ENCODE measurements around the gene AADACL4.
"Not testable (repeated sequence)": the region's sequence is repeated elsewhere in the genome, so short reads cannot be mapped to it uniquely, and the experiment has no call there.

The AADACL4 gene

GRCh38 chr1:12644237-12644636 lies 352 bp downstream of the AADACL4 start:
- no peak overlapping the region for H3K4me3 ChIP-seq (ENCODE audit: control insufficient read depth, low read depth, low read length)
- no peak for DNase-seq (ENCODE audit: low read depth)
- TF ChIP-seq CTCF (conservative IDR thresholded peaks at IDR 0.05; ENCODE audit: control insufficient read depth, insufficient read depth, low read depth, low read length) = no peak

- DNase-seq (ENCODE audit: low read depth) = no peak
- no peak for TF ChIP-seq CTCF (conservative IDR thresholded peaks at IDR 0.05; ENCODE audit: control insufficient read depth, insufficient read depth, low read depth, low read length)
- H3K4me3 ChIP-seq (ENCODE audit: control insufficient read depth, low read depth, low read length) = no peak overlapping the region
These were observed 944 bp downstream of the AADACL4 start for GRCh38 chr1:12644829-12645228.

- DNase-seq (ENCODE audit: low read depth); H3K4me3 ChIP-seq (ENCODE audit: control insufficient read depth, low read depth, low read length): not testable (repeated sequence)
These were observed 1.5 kb downstream of the AADACL4 start for GRCh38 chr1:12645401-12645800.

GRCh38 chr1:12648741-12649140 lies 4.9 kb downstream of the AADACL4 start:
- H3K4me3 ChIP-seq (ENCODE audit: control insufficient read depth, low read depth, low read length) = no peak overlapping the region
- no peak for DNase-seq (ENCODE audit: low read depth)
- TF ChIP-seq CTCF (conservative IDR thresholded peaks at IDR 0.05; ENCODE audit: control insufficient read depth, insufficient read depth, low read depth, low read length) = no peak

GRCh38 chr1:12649971-12650421 lies 6.1 kb downstream of the AADACL4 start:
- TF ChIP-seq CTCF (conservative IDR thresholded peaks at IDR 0.05; ENCODE audit: control insufficient read depth, insufficient read depth, low read depth, low read length) = no peak
- no peak overlapping the region for H3K4me3 ChIP-seq (ENCODE audit: control insufficient read depth, low read depth, low read length)
- DNase-seq (ENCODE audit: low read depth) = peak; percentile 54

GRCh38 chr1:12654004-12654567 lies 10.2 kb downstream of the AADACL4 start:
- no peak for TF ChIP-seq CTCF (conservative IDR thresholded peaks at IDR 0.05; ENCODE audit: control insufficient read depth, insufficient read depth, low read depth, low read length)
- no peak for DNase-seq (ENCODE audit: low read depth)
- H3K4me3 ChIP-seq (ENCODE audit: control insufficient read depth, low read depth, low read length) = no peak overlapping the region

- no peak for DNase-seq (ENCODE audit: low read depth)
- TF ChIP-seq CTCF (conservative IDR thresholded peaks at IDR 0.05; ENCODE audit: control insufficient read depth, insufficient read depth, low read depth, low read length) = no peak
- no peak overlapping the region for H3K4me3 ChIP-seq (ENCODE audit: control insufficient read depth, low read depth, low read length)
These were observed 10.8 kb downstream of the AADACL4 start for GRCh38 chr1:12654657-12655056.
